ENCODE measurements around the gene ZFP42. TPM values are rescaled to one million over a fixed set of nuclear protein-coding genes. Genes with fewer than 3 reads are reported as not detected.
"Not testable (repeated sequence)": the region's sequence is repeated elsewhere in the genome, so short reads cannot be mapped to it uniquely, and the experiment has no call there.

ZFP42 gene
- total RNA-seq, 1 experiment from 2014 or later: 0.12 TPM

GRCh38 chr4:187996502-187997177 is 1.1 kb downstream of the ZFP42 start (continued):
- TF ChIP-seq ZBTB33 (IDR thresholded peaks at IDR 0.05; ENCODE audit: extremely low read depth, insufficient replicate concordance, low read length) (no peak), TCF7L2 (IDR thresholded peaks at IDR 0.05; ENCODE audit: borderline replicate concordance, extremely low read depth, insufficient read depth, insufficient read length) (no peak)

GRCh38 chr4:187997991-187998390 is 2.4 kb downstream of the ZFP42 start:
- H3K27ac ChIP-seq (ENCODE audit: low read depth, low read length); H3K9me3 ChIP-seq (ENCODE audit: control insufficient read depth in 1 of 2, insufficient read depth in 1 of 2, low read depth in 1 of 2, low read length in 2 of 2); H3K27me3 ChIP-seq (ENCODE audit: insufficient read depth, low read length); H3K4me2 ChIP-seq (ENCODE audit: low read length); POLR2A ChIA-PET; BruUV-seq (replicated peaks); H3K4me3 ChIP-seq (replicated peaks in 1 of 2; ENCODE audit: low read depth in 1 of 2, low read length in 2 of 2); H2AFZ ChIP-seq (ENCODE audit: low read depth, low read length, poor library complexity, severe bottlenecking); RAD21 ChIA-PET (ENCODE audit: low non-redundant PET in 1 of 2, low total read pairs in 2 of 2, uncharacterized antibody in 2 of 2, unreplicated experiment in 2 of 2); ATAC-seq; H3K79me2 ChIP-seq (ENCODE audit: insufficient read depth, low read length); H4K20me1 ChIP-seq (ENCODE audit: insufficient read depth); DNase-seq (ENCODE audit: low read depth, low spot score); CTCF ChIA-PET; H3K9me2 ChIP-seq (ENCODE audit: insufficient read depth); H3K36me3 ChIP-seq (ENCODE audit: control insufficient read depth in 1 of 2, insufficient read depth in 2 of 2, low read length in 2 of 2); H3K9ac ChIP-seq (ENCODE audit: low read length): not testable (repeated sequence)
- intact Hi-C loops (cut with micrococcal nuclease): loop anchor here (10.0 kb wide), 1 partner anchor 1273 kb away; the partner anchor contains the start of gene FAT1
- peaks cover 8 to 18% of the 10 kb centered on the region in 2 experiments; a peak in 3 of 4 replicates for H3K4me1 ChIP-seq (ENCODE audit: control insufficient read depth in 1 of 2, insufficient read depth in 2 of 2, low read length in 2 of 2)

- H3K9me2 ChIP-seq (ENCODE audit: insufficient read depth): no peaks in the 10 kb centered on the region
- no peaks in the 10 kb centered on the region for H3K27me3 ChIP-seq (ENCODE audit: insufficient read depth, low read length)
- H4K20me1 ChIP-seq (ENCODE audit: insufficient read depth): no peaks in the 10 kb centered on the region
- CTCF ChIA-PET: no interaction called here
- no peaks in the 10 kb centered on the region for H3K9me3 ChIP-seq (ENCODE audit: control insufficient read depth in 1 of 2, insufficient read depth in 1 of 2, low read depth in 1 of 2, low read length in 2 of 2)
- no peak overlapping the region for H3K27ac ChIP-seq (ENCODE audit: low read depth, low read length)
- no peak overlapping the region for H3K4me2 ChIP-seq (ENCODE audit: low read length)
- intact Hi-C loops (cut with micrococcal nuclease): loop anchor here (10.0 kb wide), 1 partner anchor 1275 kb away; the partner anchor contains the start of gene FAT1
- POLR2A ChIA-PET: no interaction called here
- no TSS peak for BruUV-seq (replicated peaks)
- H3K4me3 ChIP-seq (replicated peaks in 1 of 2; ENCODE audit: low read depth in 1 of 2, low read length in 2 of 2): no peak overlapping the region
- H3K79me2 ChIP-seq (ENCODE audit: insufficient read depth, low read length): no peaks in the 10 kb centered on the region
- H3K9ac ChIP-seq (ENCODE audit: low read length): no peak overlapping the region
- DNase-seq (ENCODE audit: low read depth, low spot score): no peak
- H2AFZ ChIP-seq (ENCODE audit: low read depth, low read length, poor library complexity, severe bottlenecking): no peak overlapping the region
- RAD21 ChIA-PET (ENCODE audit: low non-redundant PET in 1 of 2, low total read pairs in 2 of 2, uncharacterized antibody in 2 of 2, unreplicated experiment in 2 of 2): no interaction called here
- H3K36me3 ChIP-seq (ENCODE audit: control insufficient read depth in 1 of 2, insufficient read depth in 2 of 2, low read length in 2 of 2): no peaks in the 10 kb centered on the region
- no peak for ATAC-seq
- H3K4me1 ChIP-seq (ENCODE audit: control insufficient read depth in 1 of 2, insufficient read depth in 2 of 2, low read length in 2 of 2): peaks cover 8 to 15% of the 10 kb centered on the region in 2 experiments; a peak in 3 of 4 replicates
- no peak for TF ChIP-seq FOSL1 (IDR thresholded peaks at IDR 0.05; ENCODE audit: low read depth)
- TF ChIP-seq CEBPB (IDR thresholded peaks at IDR 0.05; ENCODE audit: low read depth): no peak
- no peak for TF ChIP-seq POLR2A (IDR thresholded peaks at IDR 0.05; ENCODE audit: borderline replicate concordance, extremely low read depth, insufficient read depth, insufficient read length)
- TF ChIP-seq ELF1 (IDR thresholded peaks at IDR 0.05; ENCODE audit: borderline replicate concordance, low read depth): no peak
- no peak for TF ChIP-seq SP1 (IDR thresholded peaks at IDR 0.05; ENCODE audit: low read depth)
- no peak for TF ChIP-seq ZFX (IDR thresholded peaks at IDR 0.05)
- TF ChIP-seq MAX (IDR thresholded peaks at IDR 0.05): no peak
- no peak for TF ChIP-seq CTCF (IDR thresholded peaks at IDR 0.05 in 2 of 3, conservative IDR thresholded peaks at IDR 0.05 in 1 of 3; ENCODE audit: borderline replicate concordance in 1 of 3, insufficient read depth in 1 of 3, low read depth in 2 of 3, low read length in 2 of 3)
- no peak for TF ChIP-seq EZH2 (IDR thresholded peaks at IDR 0.05)
- no peak for TF ChIP-seq TCF7L2 (IDR thresholded peaks at IDR 0.05; ENCODE audit: borderline replicate concordance, extremely low read depth, insufficient read depth, insufficient read length)
- TF ChIP-seq SIN3A (IDR thresholded peaks at IDR 0.05; ENCODE audit: low read depth): no peak
- TF ChIP-seq JUND (IDR thresholded peaks at IDR 0.05): no peak
- no peak for TF ChIP-seq RAD21 (IDR thresholded peaks at IDR 0.05; ENCODE audit: low read depth)
- TF ChIP-seq ZNF274 (IDR thresholded peaks at IDR 0.05; ENCODE audit: low read depth, low read length): no peak
Measured at GRCh38 chr4:187999406-187999932, 3.9 kb downstream of the ZFP42 start.
